22Rv1 (cell line): ENCODE data around the gene HS6ST3.

Experiments used
- ZFX ChIP-seq: fragments of 450-650 bp; IDR thresholded peaks from 2 replicates; pipeline ENCODE4 v1.6.1; 2017; ENCODE audit warnings: antibody characterized with exemption, borderline replicate concordance
- TF ChIP-seq, protein P1 (sequence below): fragments of 450-650 bp; IDR thresholded peaks from 2 replicates; pipeline ENCODE4 v1.5.1; 2017; ENCODE audit warnings: mild to moderate bottlenecking

GRCh38 chr13:96089139-96089538, 768 bp upstream of the HS6ST3 start:
- TF ChIP-seq, protein P1, sequence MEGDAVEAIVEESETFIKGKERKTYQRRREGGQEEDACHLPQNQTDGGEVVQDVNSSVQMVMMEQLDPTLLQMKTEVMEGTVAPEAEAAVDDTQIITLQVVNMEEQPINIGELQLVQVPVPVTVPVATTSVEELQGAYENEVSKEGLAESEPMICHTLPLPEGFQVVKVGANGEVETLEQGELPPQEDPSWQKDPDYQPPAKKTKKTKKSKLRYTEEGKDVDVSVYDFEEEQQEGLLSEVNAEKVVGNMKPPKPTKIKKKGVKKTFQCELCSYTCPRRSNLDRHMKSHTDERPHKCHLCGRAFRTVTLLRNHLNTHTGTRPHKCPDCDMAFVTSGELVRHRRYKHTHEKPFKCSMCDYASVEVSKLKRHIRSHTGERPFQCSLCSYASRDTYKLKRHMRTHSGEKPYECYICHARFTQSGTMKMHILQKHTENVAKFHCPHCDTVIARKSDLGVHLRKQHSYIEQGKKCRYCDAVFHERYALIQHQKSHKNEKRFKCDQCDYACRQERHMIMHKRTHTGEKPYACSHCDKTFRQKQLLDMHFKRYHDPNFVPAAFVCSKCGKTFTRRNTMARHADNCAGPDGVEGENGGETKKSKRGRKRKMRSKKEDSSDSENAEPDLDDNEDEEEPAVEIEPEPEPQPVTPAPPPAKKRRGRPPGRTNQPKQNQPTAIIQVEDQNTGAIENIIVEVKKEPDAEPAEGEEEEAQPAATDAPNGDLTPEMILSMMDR = no peak
- TF ChIP-seq ZFX = no peak
